HCT116 (cell line): Measurements from ENCODE around the gene GRK2. TPM values are rescaled to one million over a fixed set of nuclear protein-coding genes. Genes with fewer than 3 reads are reported as not detected.

ENCODE experiments used
- ATAC-seq: fragments of 200-7000 bp; cut with Tn5 transposase; 2 replicates; pipeline ENCODE4 v1.9.1; 2020; ENCODE audit warnings: mild to moderate bottlenecking, moderate library complexity
- BruUV-seq: library from RNA; stranded (reverse); fragments of 400-500 nt; replicated peaks from 2 replicates; lab custom pipeline; 2021; lab: Mats Ljungman, UMichigan
- CTCF ChIA-PET: fragments of 300-600 bp; sonication (Branson Sonifier 250); formaldehyde crosslinking; loops from one replicate; lab custom pipeline; 2021; ENCODE audit warnings: antibody characterized with exemption; lab: Charles Lee
- POLR2A ChIA-PET: fragments of 300-600, 350-600 bp; sonication (Branson Sonifier 250); formaldehyde crosslinking; loops from one replicate; lab custom pipeline; 2021; ENCODE audit warnings: antibody characterized with exemption; lab: Charles Lee
- RAD21 ChIA-PET, 2 experiments: fragments of 300-600 bp; sonication (Branson Sonifier 250); formaldehyde crosslinking; loops; one replicate each; lab custom pipeline; 2023; ENCODE audit warnings: low total read pairs in 2 of 2; ENCODE audit not compliant: uncharacterized antibody in 2 of 2, unreplicated experiment in 2 of 2, low non-redundant PET in 1 of 2; lab: Charles Lee
- DNase-seq: peaks from one replicate; pipeline ENCODE4 v3.0.0-alpha.2; 2010; ENCODE audit warnings: low read depth, low spot score
- H2AFZ ChIP-seq: fragments of 200-600 bp; shearing (Covaris generic), sonication (generic); 2 replicates; pipeline ENCODE4 v1.6.1; 2017; ENCODE audit warnings: low read depth, mixed run types, mixed read lengths, antibody characterized with exemption, low read length; ENCODE audit not compliant: poor library complexity, severe bottlenecking
- H3K27ac ChIP-seq: 2 replicates; pipeline ENCODE4 v1.5.1; 2012; ENCODE audit warnings: low read depth, low read length
- H3K27me3 ChIP-seq: fragments of 200-600 bp; sonication (generic); 2 replicates; pipeline ENCODE4 v1.6.1; 2016; ENCODE audit warnings: mixed run types, low read length, mixed read lengths; ENCODE audit not compliant: insufficient read depth
- H3K36me3 ChIP-seq, 2 experiments: fragments of 200-500 bp in 1 of 2; fragments of 200-600 bp in 1 of 2; sonication (Bioruptor generic) in 1 of 2; sonication (generic) in 1 of 2; 2 replicates each; pipeline versions ENCODE4 v1.5.1 to v1.6.1; 2014 to 2016; ENCODE audit warnings: low read length in 2 of 2, inconsistent platforms in 1 of 2, mixed read lengths in 1 of 2, mixed run types in 1 of 2; ENCODE audit not compliant: insufficient read depth in 2 of 2, control insufficient read depth in 1 of 2
- H3K4me1 ChIP-seq, 2 experiments: fragments of 200-600 bp in 1 of 2; sonication (generic) in 1 of 2; 2 replicates each; pipeline versions ENCODE4 v1.5.1 to v1.6.1; 2012 to 2017; ENCODE audit warnings: low read length in 2 of 2, inconsistent platforms in 1 of 2, mild to moderate bottlenecking in 1 of 2, mixed read lengths in 1 of 2, mixed run types in 1 of 2, moderate library complexity in 1 of 2; ENCODE audit not compliant: insufficient read depth in 2 of 2, control insufficient read depth in 1 of 2
- H3K4me2 ChIP-seq: fragments of 200-600 bp; sonication (generic); 2 replicates; pipeline ENCODE4 v1.6.1; 2017; ENCODE audit warnings: mixed run types, low read length, mixed read lengths
- H3K4me3 ChIP-seq, 2 experiments: fragments of 200-600 bp in 1 of 2; sonication (generic) in 1 of 2; replicated peaks in 1 of 2; 2 replicates each; pipeline ENCODE4 v1.5.1; 2011 to 2016; ENCODE audit warnings: low read length in 2 of 2, control low read depth in 1 of 2, low read depth in 1 of 2, mild to moderate bottlenecking in 1 of 2, mixed read lengths in 1 of 2, mixed run types in 1 of 2
- H3K79me2 ChIP-seq: fragments of 200-600 bp; sonication (generic); 2 replicates; pipeline ENCODE4 v1.6.1; 2017; ENCODE audit warnings: mild to moderate bottlenecking, mixed run types, low read length, moderate library complexity, mixed read lengths; ENCODE audit not compliant: insufficient read depth
- H3K9ac ChIP-seq: fragments of 200-600 bp; sonication (generic); 2 replicates; pipeline ENCODE4 v1.6.1; 2016; ENCODE audit warnings: low read length, mixed read lengths
- H3K9me2 ChIP-seq: fragments of 200-600 bp; sonication (generic), shearing (Covaris generic); 2 replicates; pipeline ENCODE4 v1.6.1; 2017; ENCODE audit warnings: mixed run types, mild to moderate bottlenecking, moderate library complexity; ENCODE audit not compliant: insufficient read depth
- H3K9me3 ChIP-seq, 2 experiments: fragments of 200-500 bp in 1 of 2; fragments of 200-600 bp in 1 of 2; sonication (Bioruptor generic) in 1 of 2; sonication (generic) in 1 of 2; 2 replicates each; pipeline ENCODE4 v1.6.1; 2014 to 2017; ENCODE audit warnings: low read length in 2 of 2, mixed read lengths in 2 of 2, inconsistent platforms in 1 of 2, low read depth in 1 of 2, mild to moderate bottlenecking in 1 of 2, mixed run types in 1 of 2, moderate library complexity in 1 of 2; ENCODE audit not compliant: control insufficient read depth in 1 of 2, insufficient read depth in 1 of 2
- H4K20me1 ChIP-seq: fragments of 200-600 bp; sonication (generic), shearing (Covaris generic); 2 replicates; pipeline ENCODE4 v1.6.1; 2017; ENCODE audit warnings: mixed run types, mild to moderate bottlenecking, moderate library complexity; ENCODE audit not compliant: insufficient read depth
- EGR1 ChIP-seq: IDR thresholded peaks from 2 replicates; pipeline ENCODE4 v1.6.1; 2012; ENCODE audit warnings: low read depth
- ELF1 ChIP-seq: IDR thresholded peaks from 2 replicates; pipeline ENCODE4 v1.6.1; 2012; ENCODE audit warnings: low read depth, borderline replicate concordance
- EZH2 ChIP-seq: fragments of 200-600 bp; sonication (generic); IDR thresholded peaks from 2 replicates; pipeline ENCODE4 v1.6.1; 2017; ENCODE audit warnings: antibody characterized with exemption, mixed run types
- EZH2phosphoT487 ChIP-seq: fragments of 200-600 bp; IDR thresholded peaks from 2 replicates; pipeline ENCODE4 v1.6.1; 2018; ENCODE audit warnings: antibody characterized with exemption, borderline replicate concordance
- FOSL1 ChIP-seq: IDR thresholded peaks from 2 replicates; pipeline ENCODE4 v1.6.1; 2012; ENCODE audit warnings: low read depth
- POLR2A ChIP-seq: IDR thresholded peaks from 2 replicates; pipeline ENCODE4 v1.7.0; 2011; ENCODE audit warnings: borderline replicate concordance; ENCODE audit not compliant: insufficient read depth, insufficient read length; ENCODE audit errors: extremely low read depth
- POLR2AphosphoS5 ChIP-seq: IDR thresholded peaks from 2 replicates; pipeline ENCODE4 v1.6.1; 2011; ENCODE audit warnings: mild to moderate bottlenecking, low read depth, low read length, moderate library complexity
- RAD21 ChIP-seq: IDR thresholded peaks from 2 replicates; pipeline ENCODE4 v1.6.1; 2012; ENCODE audit warnings: low read depth, mild to moderate bottlenecking
- SIN3A ChIP-seq: IDR thresholded peaks from 2 replicates; pipeline ENCODE4 v1.6.1; 2012; ENCODE audit warnings: low read depth
- SP1 ChIP-seq: IDR thresholded peaks from 2 replicates; pipeline ENCODE4 v1.6.1; 2012; ENCODE audit warnings: low read depth
- SRF ChIP-seq: IDR thresholded peaks from 2 replicates; pipeline ENCODE4 v1.6.1; 2012; ENCODE audit warnings: low read depth
- YY1 ChIP-seq: IDR thresholded peaks from 2 replicates; pipeline ENCODE4 v1.6.1; 2011; ENCODE audit warnings: low read length, low read depth, moderate library complexity, mild to moderate bottlenecking; ENCODE audit not compliant: insufficient replicate concordance; ENCODE audit errors: extremely low read depth
- ZFX ChIP-seq: fragments of 450-650 bp; IDR thresholded peaks from 2 replicates; pipeline ENCODE4 v1.6.1; 2017
- ZNF274 ChIP-seq: fragments of 200-500 bp; sonication (Bioruptor generic); IDR thresholded peaks from 2 replicates; pipeline ENCODE4 v1.6.1; 2014; ENCODE audit warnings: mild to moderate bottlenecking, low read depth, low read length, inconsistent platforms
- intact Hi-C: fragments of 100-400 bp; cut with micrococcal nuclease; formaldehyde crosslinking; loops from 2 replicates; pipeline ENCODE4 v1.10.0; 2022
- total RNA-seq: library from RNA; stranded (reverse); gene quantifications from one replicate; pipeline ENCODE4 v1.2.1, GENCODE V29; 2021; ENCODE audit not compliant: unreplicated experiment
- TF ChIP-seq, protein P1 (sequence below), 3 experiments: fragments of 200-600 bp in 1 of 3; sonication (generic) in 1 of 3; IDR thresholded peaks in 2 of 3; conservative IDR thresholded peaks in 1 of 3; 2 replicates each; pipeline ENCODE4 v1.5.1; 2012 to 2017; ENCODE audit warnings: low read depth in 2 of 3, low read length in 2 of 3, antibody characterized with exemption in 1 of 3, borderline replicate concordance in 1 of 3, control low read depth in 1 of 3, mild to moderate bottlenecking in 1 of 3, mixed read lengths in 1 of 3, mixed run types in 1 of 3, moderate library complexity in 1 of 3; ENCODE audit not compliant: insufficient read depth in 1 of 3
- TF ChIP-seq, protein P2 (sequence below): IDR thresholded peaks from 2 replicates; pipeline ENCODE4 v1.6.1; 2012; ENCODE audit warnings: low read depth
- TF ChIP-seq, protein P3 (sequence below): IDR thresholded peaks from 2 replicates; pipeline ENCODE4 v1.6.1; 2011; ENCODE audit warnings: mild to moderate bottlenecking, low read length, moderate library complexity; ENCODE audit not compliant: insufficient replicate concordance; ENCODE audit errors: extremely low read depth
- TF ChIP-seq, protein P4 (sequence below): IDR thresholded peaks from 2 replicates; pipeline ENCODE4 v1.6.1; 2012

The GRK2 gene
- total RNA-seq, 1 experiment from 2014 or later, result 83.0 TPM

DNA sequence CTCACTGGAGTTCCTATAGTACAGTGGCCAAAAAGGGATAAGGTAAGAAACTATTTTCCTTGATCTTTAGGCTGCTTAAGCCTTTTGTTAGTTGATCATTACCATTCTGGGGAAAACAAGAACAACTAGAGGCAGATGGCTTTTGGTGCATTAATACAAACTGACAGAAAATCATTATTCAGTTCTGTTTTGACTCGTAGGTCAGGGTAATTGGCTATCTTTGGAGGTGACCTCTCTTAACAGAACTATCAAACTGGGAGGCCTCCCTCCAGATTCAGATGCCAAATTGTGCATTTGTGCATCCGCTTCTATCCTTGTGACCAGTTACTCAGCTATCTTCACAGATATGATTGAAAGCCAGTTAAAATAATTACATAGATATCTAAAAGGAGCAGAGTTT is 23.2 kb upstream of the GRK2 start:
- Histone ChIP-seq H3K4me2 (no peak overlapping the region), H3K27me3 (no peaks in the 10 kb centered on the region), H3K36me3 (peaks cover 35 to 50% of the 10 kb centered on the region in 2 experiments), H3K9me2 (no peaks in the 10 kb centered on the region), H4K20me1 (0 out of 2 replicates have a peak, but pooled peaks cover 5% of the 10 kb centered on the region), H3K4me1 (peaks cover 26 to 45% of the 10 kb centered on the region in 2 experiments)
- DNase-seq, result no peak
- intact Hi-C loops, result loop anchor here (10.0 kb wide), 1 partner anchor 188 kb away; the partner anchor contains the start of gene RHOD
- POLR2A ChIA-PET, result no interaction called here
- TF ChIP-seq, protein P1, sequence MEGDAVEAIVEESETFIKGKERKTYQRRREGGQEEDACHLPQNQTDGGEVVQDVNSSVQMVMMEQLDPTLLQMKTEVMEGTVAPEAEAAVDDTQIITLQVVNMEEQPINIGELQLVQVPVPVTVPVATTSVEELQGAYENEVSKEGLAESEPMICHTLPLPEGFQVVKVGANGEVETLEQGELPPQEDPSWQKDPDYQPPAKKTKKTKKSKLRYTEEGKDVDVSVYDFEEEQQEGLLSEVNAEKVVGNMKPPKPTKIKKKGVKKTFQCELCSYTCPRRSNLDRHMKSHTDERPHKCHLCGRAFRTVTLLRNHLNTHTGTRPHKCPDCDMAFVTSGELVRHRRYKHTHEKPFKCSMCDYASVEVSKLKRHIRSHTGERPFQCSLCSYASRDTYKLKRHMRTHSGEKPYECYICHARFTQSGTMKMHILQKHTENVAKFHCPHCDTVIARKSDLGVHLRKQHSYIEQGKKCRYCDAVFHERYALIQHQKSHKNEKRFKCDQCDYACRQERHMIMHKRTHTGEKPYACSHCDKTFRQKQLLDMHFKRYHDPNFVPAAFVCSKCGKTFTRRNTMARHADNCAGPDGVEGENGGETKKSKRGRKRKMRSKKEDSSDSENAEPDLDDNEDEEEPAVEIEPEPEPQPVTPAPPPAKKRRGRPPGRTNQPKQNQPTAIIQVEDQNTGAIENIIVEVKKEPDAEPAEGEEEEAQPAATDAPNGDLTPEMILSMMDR (IDR thresholded peaks at IDR 0.05 in 2 of 3, conservative IDR thresholded peaks at IDR 0.05 in 1 of 3; ENCODE audit: borderline replicate concordance in 1 of 3, insufficient read depth in 1 of 3, low read depth in 2 of 3, low read length in 2 of 3), result no peak
- no peak for TF ChIP-seq EZH2
- no peak for TF ChIP-seq ELF1
- TF ChIP-seq POLR2AphosphoS5, result no peak
- no peak for TF ChIP-seq EZH2phosphoT487
- no peak for TF ChIP-seq RAD21
- no peak for TF ChIP-seq ZNF274
- TF ChIP-seq EGR1, result no peak
- no peak for TF ChIP-seq FOSL1
- no peak for TF ChIP-seq SRF
- TF ChIP-seq ZFX, result no peak
- TF ChIP-seq, protein P2, sequence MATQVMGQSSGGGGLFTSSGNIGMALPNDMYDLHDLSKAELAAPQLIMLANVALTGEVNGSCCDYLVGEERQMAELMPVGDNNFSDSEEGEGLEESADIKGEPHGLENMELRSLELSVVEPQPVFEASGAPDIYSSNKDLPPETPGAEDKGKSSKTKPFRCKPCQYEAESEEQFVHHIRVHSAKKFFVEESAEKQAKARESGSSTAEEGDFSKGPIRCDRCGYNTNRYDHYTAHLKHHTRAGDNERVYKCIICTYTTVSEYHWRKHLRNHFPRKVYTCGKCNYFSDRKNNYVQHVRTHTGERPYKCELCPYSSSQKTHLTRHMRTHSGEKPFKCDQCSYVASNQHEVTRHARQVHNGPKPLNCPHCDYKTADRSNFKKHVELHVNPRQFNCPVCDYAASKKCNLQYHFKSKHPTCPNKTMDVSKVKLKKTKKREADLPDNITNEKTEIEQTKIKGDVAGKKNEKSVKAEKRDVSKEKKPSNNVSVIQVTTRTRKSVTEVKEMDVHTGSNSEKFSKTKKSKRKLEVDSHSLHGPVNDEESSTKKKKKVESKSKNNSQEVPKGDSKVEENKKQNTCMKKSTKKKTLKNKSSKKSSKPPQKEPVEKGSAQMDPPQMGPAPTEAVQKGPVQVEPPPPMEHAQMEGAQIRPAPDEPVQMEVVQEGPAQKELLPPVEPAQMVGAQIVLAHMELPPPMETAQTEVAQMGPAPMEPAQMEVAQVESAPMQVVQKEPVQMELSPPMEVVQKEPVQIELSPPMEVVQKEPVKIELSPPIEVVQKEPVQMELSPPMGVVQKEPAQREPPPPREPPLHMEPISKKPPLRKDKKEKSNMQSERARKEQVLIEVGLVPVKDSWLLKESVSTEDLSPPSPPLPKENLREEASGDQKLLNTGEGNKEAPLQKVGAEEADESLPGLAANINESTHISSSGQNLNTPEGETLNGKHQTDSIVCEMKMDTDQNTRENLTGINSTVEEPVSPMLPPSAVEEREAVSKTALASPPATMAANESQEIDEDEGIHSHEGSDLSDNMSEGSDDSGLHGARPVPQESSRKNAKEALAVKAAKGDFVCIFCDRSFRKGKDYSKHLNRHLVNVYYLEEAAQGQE, result no peak
- TF ChIP-seq YY1, result no peak
- no peak for TF ChIP-seq SP1
- no peak for TF ChIP-seq POLR2A
- TF ChIP-seq, protein P3, sequence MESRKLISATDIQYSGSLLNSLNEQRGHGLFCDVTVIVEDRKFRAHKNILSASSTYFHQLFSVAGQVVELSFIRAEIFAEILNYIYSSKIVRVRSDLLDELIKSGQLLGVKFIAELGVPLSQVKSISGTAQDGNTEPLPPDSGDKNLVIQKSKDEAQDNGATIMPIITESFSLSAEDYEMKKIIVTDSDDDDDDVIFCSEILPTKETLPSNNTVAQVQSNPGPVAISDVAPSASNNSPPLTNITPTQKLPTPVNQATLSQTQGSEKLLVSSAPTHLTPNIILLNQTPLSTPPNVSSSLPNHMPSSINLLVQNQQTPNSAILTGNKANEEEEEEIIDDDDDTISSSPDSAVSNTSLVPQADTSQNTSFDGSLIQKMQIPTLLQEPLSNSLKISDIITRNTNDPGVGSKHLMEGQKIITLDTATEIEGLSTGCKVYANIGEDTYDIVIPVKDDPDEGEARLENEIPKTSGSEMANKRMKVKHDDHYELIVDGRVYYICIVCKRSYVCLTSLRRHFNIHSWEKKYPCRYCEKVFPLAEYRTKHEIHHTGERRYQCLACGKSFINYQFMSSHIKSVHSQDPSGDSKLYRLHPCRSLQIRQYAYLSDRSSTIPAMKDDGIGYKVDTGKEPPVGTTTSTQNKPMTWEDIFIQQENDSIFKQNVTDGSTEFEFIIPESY, result no peak
- no peak for TF ChIP-seq SIN3A
- TF ChIP-seq, protein P4, sequence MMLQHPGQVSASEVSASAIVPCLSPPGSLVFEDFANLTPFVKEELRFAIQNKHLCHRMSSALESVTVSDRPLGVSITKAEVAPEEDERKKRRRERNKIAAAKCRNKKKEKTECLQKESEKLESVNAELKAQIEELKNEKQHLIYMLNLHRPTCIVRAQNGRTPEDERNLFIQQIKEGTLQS, result no peak
- TF ChIP-seq, all 23 proteins: peak for 0
- Histone ChIP-seq H2AFZ (no peak overlapping the region), H3K9ac (no peak overlapping the region), H3K79me2 (peaks cover 76% of the 10 kb centered on the region), H3K4me3 (no peak overlapping the region), H3K9me3 (no peaks in the 10 kb centered on the region), H3K27ac (no peak overlapping the region)
- RAD21 ChIA-PET, result no interaction called here
- ATAC-seq, result no peak
- CTCF ChIA-PET, result no interaction called here
- no TSS peak for BruUV-seq
